HG02610 (cell line): ENCODE data around the gene STXBP5L.
A peak's percentile ranks its signal among the peaks of the same experiment; 100 is the strongest.
"Not testable (repeated sequence)": the region's sequence is repeated elsewhere in the genome, so short reads cannot be mapped to it uniquely, and the experiment has no call there.

Experiments
- ATAC-seq: cut with Tn5 transposase; IDR thresholded peaks from one replicate; pipeline ENCODE4 v1.9.1; 2021; ENCODE audit warnings: mild to moderate bottlenecking, moderate library complexity; ENCODE audit not compliant: unreplicated experiment

Gene STXBP5L

GRCh38 chr3:121223116-121223515 is 315.1 kb downstream of the STXBP5L start:
- ATAC-seq: no peak

DNA sequence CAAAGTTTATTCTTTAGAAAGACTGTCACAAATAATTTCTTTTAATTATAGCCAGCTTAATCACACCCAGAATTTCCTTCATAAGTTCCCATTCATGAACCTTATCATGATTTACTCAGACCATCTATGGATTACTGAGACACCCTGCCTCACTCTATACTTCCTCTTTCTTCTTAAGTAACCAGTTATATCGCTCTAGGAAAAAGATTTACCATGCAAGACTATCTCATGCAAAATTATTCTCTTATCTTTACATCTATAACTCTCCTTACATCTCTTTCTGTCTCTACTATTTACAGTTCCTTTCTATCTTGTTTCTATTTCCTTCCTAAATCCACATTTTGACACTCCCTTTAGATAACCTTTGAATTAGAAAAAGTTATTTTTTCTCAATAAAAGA is 321.0 kb downstream of the STXBP5L start:
- no peak for ATAC-seq

GRCh38 chr3:121230194-121230593 is 322.2 kb downstream of the STXBP5L start:
- ATAC-seq: not testable (repeated sequence)

DNA sequence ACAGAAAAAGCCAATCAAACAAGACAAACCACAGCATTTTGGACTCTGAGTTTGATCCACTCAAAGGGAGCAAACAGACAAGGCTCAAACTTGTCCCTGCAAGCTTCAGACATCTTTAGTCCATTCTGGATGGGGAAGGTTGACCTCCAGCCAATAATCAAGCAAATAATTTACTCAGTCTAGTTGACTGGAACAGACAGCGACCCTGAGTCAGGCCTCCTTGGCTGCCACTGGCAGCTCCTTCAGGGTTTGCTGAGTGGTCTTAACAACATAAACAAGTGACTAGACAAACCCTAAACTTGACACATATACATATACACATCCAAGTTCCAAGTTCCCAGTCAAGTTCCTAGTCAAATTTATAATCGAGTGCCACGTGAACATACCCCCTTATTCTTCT is 323.9 kb downstream of the STXBP5L start:
- no peak for ATAC-seq

DNA sequence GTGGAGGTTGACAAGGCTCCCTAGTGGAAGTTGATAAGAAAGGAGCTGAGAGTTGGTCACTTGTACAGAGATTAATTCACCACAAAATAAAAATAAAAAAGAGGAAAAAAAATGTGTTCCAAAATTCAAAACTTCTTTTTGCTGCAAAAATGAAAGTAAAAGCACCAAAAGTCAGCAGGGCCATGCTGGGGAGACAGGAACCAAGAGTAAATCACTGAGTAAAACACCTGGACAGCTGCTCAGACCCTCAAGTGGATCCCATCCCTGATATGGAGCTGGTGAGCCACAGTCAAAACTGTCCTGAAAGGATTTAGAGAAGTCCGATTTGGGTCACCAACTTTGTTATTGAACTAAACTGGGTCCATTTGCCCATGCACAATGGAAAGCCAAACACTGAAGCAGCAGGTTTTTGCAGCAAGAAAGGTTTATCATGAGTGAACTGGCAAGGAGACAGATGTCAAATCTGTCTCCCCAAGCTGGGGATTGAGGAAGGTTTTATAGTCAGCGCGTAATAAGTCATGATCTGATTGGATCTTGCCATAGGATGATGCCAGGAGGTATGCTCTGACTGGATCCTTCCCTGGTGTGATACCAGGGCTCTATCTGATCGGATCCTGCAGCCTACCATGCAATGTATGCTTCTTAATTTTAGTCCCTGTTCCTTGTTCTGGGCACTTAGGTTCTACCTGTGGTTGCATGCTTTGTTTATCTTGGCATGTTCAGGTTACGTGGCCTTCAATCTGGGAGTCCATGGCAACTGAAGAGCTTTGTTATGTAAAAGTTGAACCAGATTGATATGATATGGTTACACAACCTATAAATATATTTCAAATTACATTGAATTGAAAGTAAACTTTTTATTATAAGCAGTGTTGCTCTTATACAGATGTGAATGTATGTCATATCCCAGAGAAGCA is 324.6 kb downstream of the STXBP5L start:
- ATAC-seq: no peak

GRCh38 chr3:121243208-121243607 is 335.2 kb downstream of the STXBP5L start:
- ATAC-seq: no peak

DNA sequence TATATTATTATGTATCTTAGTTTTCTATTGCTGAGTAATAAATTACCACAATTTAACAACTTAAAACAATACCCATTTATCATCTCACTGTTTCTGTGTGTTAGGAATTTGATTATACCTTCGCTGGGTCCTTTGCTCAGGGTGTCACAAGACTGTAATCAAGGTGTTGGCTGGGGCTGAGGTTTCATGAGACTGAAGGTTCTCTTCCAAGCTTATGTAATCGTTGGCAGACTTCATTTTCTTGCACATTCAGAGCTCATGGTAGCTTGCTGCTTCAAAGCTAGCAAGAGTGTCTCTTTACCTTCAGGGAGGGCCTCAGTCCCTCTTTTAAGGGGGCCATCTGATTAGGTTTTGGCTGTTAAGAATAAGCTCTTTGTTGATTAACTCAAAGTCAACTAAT is 344.7 kb downstream of the STXBP5L start:
- ATAC-seq: no peak

GRCh38 chr3:121269389-121269788 is 361.4 kb downstream of the STXBP5L start:
- no peak for ATAC-seq

GRCh38 chr3:121274411-121274810 is 366.4 kb downstream of the STXBP5L start:
- no peak for ATAC-seq

DNA sequence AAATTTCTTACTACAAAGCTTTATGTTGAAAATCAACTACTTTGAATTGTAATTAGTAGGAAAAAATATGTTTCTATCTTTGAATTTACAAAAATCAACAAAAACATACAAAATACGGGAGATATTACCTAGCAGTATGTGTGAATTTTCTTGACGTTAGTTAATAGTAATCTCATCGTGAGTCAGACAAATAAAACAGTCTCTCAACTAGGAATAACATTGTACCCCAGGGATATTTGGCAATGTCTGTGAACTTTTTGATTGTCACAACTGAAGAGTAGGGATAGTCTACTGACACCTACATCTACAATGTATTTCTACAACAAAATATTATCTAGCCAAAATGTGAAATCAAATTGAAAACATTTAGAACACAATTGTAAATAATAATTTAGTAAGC is 387.4 kb downstream of the STXBP5L start:
- no peak for ATAC-seq

DNA sequence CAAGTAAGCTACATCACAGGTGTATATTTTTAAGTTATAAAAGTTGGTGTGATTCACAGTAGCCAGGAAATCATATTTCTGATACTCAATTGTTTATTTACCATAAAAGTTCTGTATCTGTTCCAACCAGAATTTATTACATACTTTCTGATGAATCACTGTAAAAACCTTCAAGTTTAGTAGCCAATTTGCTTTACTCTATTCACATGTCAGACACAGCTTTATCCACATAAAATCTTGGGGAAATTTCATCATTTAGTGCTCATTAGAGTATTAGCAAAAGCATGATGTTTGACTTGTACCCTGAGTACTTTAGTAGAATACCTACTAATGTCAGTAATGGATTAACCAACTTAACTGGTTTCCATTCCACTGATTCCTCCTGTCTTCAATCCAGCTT is 388.0 kb downstream of the STXBP5L start:
- no peak for ATAC-seq

DNA sequence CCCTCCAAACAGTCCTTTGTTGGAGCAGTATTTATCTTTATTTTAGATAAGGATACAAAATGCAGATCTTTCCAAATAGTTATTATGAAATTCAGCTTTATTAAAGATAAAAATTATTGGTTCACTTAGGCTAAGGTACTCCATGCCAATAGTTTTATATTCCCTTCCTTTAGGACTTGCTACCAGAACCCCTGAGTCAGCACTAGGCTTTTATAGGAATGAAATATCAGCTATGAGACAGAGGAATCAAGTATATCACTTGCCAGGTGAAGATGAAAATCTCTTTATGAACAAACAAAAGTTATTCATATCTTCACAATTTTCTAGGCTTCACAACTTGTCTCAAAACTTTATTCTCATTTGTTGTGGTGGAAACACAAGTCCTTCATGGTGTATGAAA is 416.3 kb downstream of the STXBP5L start:
- ATAC-seq: no peak

- ATAC-seq: no peak
Observed at GRCh38 chr3:121330118-121330517, 422.1 kb downstream of the STXBP5L start.

- ATAC-seq: no peak
Observed at GRCh38 chr3:121330634-121331033, 422.6 kb downstream of the STXBP5L start.

GRCh38 chr3:121355960-121356359 is 448.0 kb downstream of the STXBP5L start:
- not testable (repeated sequence) for ATAC-seq

DNA sequence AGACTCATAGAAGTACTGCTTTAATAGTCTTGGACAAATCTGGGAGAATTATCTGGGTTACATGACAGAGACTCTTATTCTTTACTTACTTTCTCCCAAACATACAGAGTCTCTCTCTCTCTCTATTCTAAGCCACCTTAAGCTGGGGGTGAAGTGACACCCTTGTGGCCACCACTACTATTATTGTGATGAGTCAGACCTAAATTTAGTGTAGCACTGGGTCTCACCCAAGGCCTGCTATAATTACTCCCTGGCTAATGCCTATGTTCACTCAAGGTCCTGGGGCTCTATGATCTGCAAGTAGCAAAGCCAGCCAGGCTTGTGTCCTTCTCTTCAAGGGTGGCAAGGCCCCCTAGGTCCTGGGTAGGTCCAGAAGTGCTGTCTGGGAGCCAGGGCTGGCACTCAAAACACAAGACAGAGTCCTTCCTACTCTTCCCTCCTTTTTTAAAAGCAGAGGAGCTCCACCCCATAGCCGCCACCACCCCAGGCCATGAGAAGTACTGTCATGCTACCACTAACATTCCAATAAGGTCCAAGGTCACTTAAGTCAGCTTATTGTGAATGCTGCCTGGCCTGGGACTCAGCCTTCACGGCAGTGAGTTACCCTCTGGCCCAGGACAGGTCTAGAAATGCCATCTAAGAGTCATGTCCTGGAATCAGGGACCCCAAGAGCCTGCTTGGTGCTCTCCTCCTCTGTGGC is 454.2 kb downstream of the STXBP5L start:
- ATAC-seq: peak; percentile 79

GRCh38 chr3:121388308-121388707 is 480.3 kb downstream of the STXBP5L start:
- ATAC-seq: not testable (repeated sequence)

- ATAC-seq: not testable (repeated sequence)
Observed at GRCh38 chr3:121395967-121396366, 488.0 kb downstream of the STXBP5L start.

- ATAC-seq: not testable (repeated sequence)
Observed at GRCh38 chr3:121398051-121398450, 490.0 kb downstream of the STXBP5L start.

GRCh38 chr3:121399820-121400219 is 491.8 kb downstream of the STXBP5L start:
- no peak for ATAC-seq

- ATAC-seq: no peak
Observed at GRCh38 chr3:121405631-121406030, 497.6 kb downstream of the STXBP5L start.

DNA sequence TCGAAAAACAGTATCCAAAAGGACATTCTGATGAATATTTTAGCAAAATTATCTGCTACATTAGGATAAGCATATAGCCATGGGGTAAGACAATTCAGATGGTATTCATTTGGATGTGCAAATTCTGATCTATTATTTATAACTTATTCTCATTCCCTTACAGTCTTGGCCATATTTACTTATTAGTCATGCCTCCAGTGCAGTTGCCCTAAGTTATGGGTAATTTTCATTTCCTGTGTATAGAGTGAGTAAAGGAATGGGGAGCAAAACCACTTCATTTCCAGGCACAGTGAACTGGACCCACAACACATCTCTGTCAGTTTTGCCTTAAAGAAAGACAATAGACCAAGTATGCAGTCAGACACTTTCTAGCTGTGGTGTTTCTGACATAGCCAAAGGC is 503.5 kb downstream of the STXBP5L start:
- ATAC-seq: no peak
